GM12878 (cell line): ENCODE results near the gene EOLA1.

Experiments
- NRF1 ChIP-seq: conservative IDR thresholded peaks from 2 replicates; pipeline ENCODE4 v1.6.1; 2011; ENCODE audit warnings: mild to moderate bottlenecking, low read depth, low read length, improper control_type of control experiment
- RFX5 ChIP-seq: IDR thresholded peaks from 2 replicates; pipeline ENCODE4 v1.6.1; 2011; ENCODE audit warnings: low read depth, low read length, improper control_type of control experiment
- SMC3 ChIP-seq: IDR thresholded peaks from 2 replicates; pipeline ENCODE4 v1.6.1; 2011; ENCODE audit warnings: low read length, improper control_type of control experiment, borderline replicate concordance

- TF ChIP-seq RFX5, result no peak
- TF ChIP-seq NRF1, result no peak
- TF ChIP-seq SMC3, result no peak
These were observed 30.4 kb upstream of the EOLA1 start for GRCh38 chrX:149510386-149510785.
